Measurements from ENCODE around the gene MAGI1. TPM values are rescaled to one million over a fixed set of nuclear protein-coding genes. Genes with fewer than 3 reads are reported as not detected.

MAGI1 gene
- total and polyA plus RNA-seq, 4 donors, result 5.0 to 69.2 (median 28.5) TPM

DNA sequence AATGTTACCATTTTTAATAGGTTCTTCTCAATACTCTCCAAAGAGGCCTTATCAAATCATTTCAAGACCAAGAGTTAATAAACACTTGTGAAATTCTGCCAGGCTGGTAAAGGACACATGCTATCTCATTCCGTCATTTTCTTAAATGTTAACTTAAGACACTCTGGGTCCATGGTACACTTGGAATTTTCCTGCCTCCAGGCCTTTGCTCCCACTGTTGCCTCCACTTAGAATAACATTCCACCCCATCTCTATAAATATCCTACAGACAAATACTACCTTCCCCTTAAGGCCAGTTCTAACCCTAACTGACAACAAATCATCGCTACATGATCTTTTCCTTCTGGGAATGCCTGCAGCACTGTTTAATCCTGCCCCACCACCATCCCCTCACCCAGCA lies 24.1 kb downstream of the MAGI1 start:
- ATAC-seq (ENCODE audit: low FRiP score) (no peak), DNase-seq (no peak)
- H3K4me1 ChIP-seq (ENCODE audit: control insufficient read depth in 1 of 2, insufficient read depth in 2 of 2, low read length in 2 of 2), result no peaks in the 10 kb centered on the region
- H3K36me3 ChIP-seq (ENCODE audit: control insufficient read depth in 1 of 2, insufficient read depth in 2 of 2, low read length in 1 of 2), result no peaks in the 10 kb centered on the region
- intact Hi-C loops (cut with DNase I), result no loop called here
- 19 to 28% methylated on average over 2 of the region's 2 CpGs for WGBS, 2 donors
- H3K27me3 ChIP-seq (ENCODE audit: control insufficient read depth in 1 of 2, insufficient read depth in 2 of 2, low read length in 1 of 2), result no peaks in the 10 kb centered on the region
- H3K27ac ChIP-seq (ENCODE audit: low read depth in 1 of 2, low read length in 2 of 2), result no peak overlapping the region
- H3K9me3 ChIP-seq (ENCODE audit: control insufficient read depth, low read length), result no peaks in the 10 kb centered on the region
- no peak overlapping the region for H3K4me3 ChIP-seq (ENCODE audit: low read length in 2 of 2)

- Histone ChIP-seq H3K36me3 (ENCODE audit: control insufficient read depth in 1 of 2, insufficient read depth in 2 of 2, low read length in 1 of 2) (no peaks in the 10 kb centered on the region), H3K27ac (ENCODE audit: low read depth in 1 of 2, low read length in 2 of 2) (no peak overlapping the region), H3K4me3 (ENCODE audit: low read length in 2 of 2) (no peak overlapping the region), H3K9me3 (ENCODE audit: control insufficient read depth, low read length) (no peaks in the 10 kb centered on the region), H3K4me1 (ENCODE audit: control insufficient read depth in 1 of 2, insufficient read depth in 2 of 2, low read length in 2 of 2) (no peaks in the 10 kb centered on the region), H3K27me3 (ENCODE audit: control insufficient read depth in 1 of 2, insufficient read depth in 2 of 2, low read length in 1 of 2) (no peaks in the 10 kb centered on the region)
- 84 to 97% methylated on average over 2 of the region's 2 CpGs for WGBS, 2 donors
- no peak for DNase-seq
- intact Hi-C loops (cut with DNase I), result no loop called here
- ATAC-seq (ENCODE audit: low FRiP score), result no peak
These were observed 24.7 kb downstream of the MAGI1 start for GRCh38 chr3:66014056-66014455.

DNA sequence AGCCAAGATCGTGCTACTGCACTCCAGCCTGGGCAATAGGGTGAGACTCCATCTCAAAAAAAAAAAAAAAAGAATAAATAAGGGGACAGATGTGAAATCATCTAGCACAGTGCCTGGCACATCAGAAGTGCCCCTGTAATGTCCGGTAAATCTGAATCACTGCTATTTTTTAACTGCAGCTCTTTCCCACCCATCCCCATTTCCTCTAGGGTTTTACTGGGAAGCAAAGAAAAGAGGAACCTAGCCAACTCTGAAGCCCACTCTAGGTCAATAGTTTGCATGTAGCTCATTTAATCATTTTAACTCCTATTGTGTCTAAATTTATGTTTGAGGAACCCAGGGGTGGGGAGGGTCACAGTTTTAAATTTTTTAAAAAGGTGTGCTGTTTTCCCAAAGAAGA lies 26.0 kb downstream of the MAGI1 start:
- WGBS, 2 donors, result 82 to 89% methylated on average over 2 of the region's 2 CpGs
- ATAC-seq (ENCODE audit: low FRiP score) (no peak), DNase-seq (no peak)
- H3K4me3 ChIP-seq (ENCODE audit: low read length in 2 of 2), result no peak overlapping the region
- no peak overlapping the region for H3K27ac ChIP-seq (ENCODE audit: low read depth in 1 of 2, low read length in 2 of 2)
- H3K27me3 ChIP-seq (ENCODE audit: control insufficient read depth in 1 of 2, insufficient read depth in 2 of 2, low read length in 1 of 2), result no peaks in the 10 kb centered on the region
- H3K4me1 ChIP-seq (ENCODE audit: control insufficient read depth in 1 of 2, insufficient read depth in 2 of 2, low read length in 2 of 2), result no peaks in the 10 kb centered on the region
- intact Hi-C loops (cut with DNase I), result no loop called here
- H3K36me3 ChIP-seq (ENCODE audit: control insufficient read depth in 1 of 2, insufficient read depth in 2 of 2, low read length in 1 of 2), result no peaks in the 10 kb centered on the region
- H3K9me3 ChIP-seq (ENCODE audit: control insufficient read depth, low read length), result no peaks in the 10 kb centered on the region

DNA sequence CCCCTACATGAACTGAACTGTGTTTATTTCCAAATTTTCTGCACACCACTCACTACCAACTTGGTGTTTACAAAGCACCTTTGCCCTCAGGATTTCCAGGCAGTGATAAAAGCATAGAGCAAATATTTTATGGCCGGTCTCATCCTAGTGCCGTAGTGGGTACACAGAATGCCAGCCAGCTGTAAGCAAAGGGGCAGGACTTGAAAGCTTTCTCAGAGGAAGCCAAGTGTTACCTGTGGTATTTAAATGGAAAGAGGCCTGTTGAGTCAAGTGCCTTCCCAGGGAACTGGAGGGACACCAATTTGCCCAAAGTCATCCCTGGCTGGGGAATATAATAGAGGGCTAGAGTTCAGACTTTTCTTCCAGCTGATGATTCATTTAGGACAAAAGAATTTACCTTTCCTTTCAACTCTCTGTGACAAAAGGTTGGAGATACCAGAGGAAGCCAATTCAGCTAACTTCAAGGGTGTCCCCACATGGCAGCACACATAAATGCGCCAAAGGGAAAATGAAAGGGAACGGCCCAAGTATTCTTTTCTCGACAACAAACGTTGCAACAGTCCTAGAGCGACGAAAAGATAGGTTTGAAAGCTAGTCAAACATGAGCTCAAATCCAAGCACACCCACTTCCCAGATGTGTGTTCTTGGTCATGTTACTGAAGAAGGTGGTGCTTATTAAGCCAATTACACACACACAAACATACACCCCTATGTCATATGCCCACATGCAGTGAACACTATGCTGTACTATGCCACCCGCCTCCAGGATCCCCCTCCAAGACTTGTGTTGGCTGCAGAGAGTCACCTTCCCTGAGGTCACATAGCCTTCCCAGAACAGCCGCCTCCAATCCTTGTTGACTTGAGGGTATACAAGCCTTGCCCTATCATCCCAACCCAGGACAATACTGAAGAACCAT lies 27.7 kb downstream of the MAGI1 start:
- ATAC-seq (ENCODE audit: low FRiP score) (no peak), DNase-seq (no peak)
- Histone ChIP-seq H3K27ac (ENCODE audit: low read depth in 1 of 2, low read length in 2 of 2) (no peak overlapping the region), H3K36me3 (ENCODE audit: control insufficient read depth in 1 of 2, insufficient read depth in 2 of 2, low read length in 1 of 2) (no peaks in the 10 kb centered on the region), H3K9me3 (ENCODE audit: control insufficient read depth, low read length) (no peaks in the 10 kb centered on the region), H3K27me3 (ENCODE audit: control insufficient read depth in 1 of 2, insufficient read depth in 2 of 2, low read length in 1 of 2) (no peaks in the 10 kb centered on the region), H3K4me1 (ENCODE audit: control insufficient read depth in 1 of 2, insufficient read depth in 2 of 2, low read length in 2 of 2) (no peaks in the 10 kb centered on the region), H3K4me3 (ENCODE audit: low read length in 2 of 2) (no peak overlapping the region)
- intact Hi-C loops (cut with DNase I), result no loop called here
- 89 to 94% methylated on average over 10 of the region's 10 CpGs for WGBS, 2 donors

GRCh38 chr3:66010348-66010738 lies 28.4 kb downstream of the MAGI1 start:
- no peak for ATAC-seq (ENCODE audit: low FRiP score)

DNA sequence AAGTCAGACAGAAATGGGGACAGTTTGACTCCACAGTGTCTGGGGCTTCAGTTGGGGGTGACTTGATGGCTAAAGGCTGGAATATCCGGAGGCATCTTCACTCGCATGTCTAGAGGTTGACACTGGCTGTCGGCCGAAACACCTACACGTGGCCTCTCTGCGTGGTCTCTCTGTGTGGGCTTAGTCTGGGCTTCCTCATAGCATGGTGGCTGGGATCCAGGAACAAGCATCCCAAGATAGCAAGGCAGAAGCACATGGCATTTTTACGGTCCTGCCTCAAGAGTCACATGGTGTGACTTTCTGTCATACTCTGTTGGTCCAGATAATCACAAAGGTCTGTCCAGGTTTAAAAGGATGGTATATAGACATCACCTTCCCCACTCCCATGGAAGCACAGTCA lies 34.5 kb downstream of the MAGI1 start:
- Histone ChIP-seq H3K4me1 (ENCODE audit: control insufficient read depth in 1 of 2, insufficient read depth in 2 of 2, low read length in 2 of 2) (peaks cover 0 to 1% of the 10 kb centered on the region in 2 donors), H3K4me3 (ENCODE audit: low read length in 2 of 2) (no peak overlapping the region), H3K9me3 (ENCODE audit: control insufficient read depth, low read length) (no peaks in the 10 kb centered on the region), H3K27ac (ENCODE audit: low read depth in 1 of 2, low read length in 2 of 2) (no peak overlapping the region), H3K27me3 (ENCODE audit: control insufficient read depth in 1 of 2, insufficient read depth in 2 of 2, low read length in 1 of 2) (no peaks in the 10 kb centered on the region), H3K36me3 (ENCODE audit: control insufficient read depth in 1 of 2, insufficient read depth in 2 of 2, low read length in 1 of 2) (no peaks in the 10 kb centered on the region)
- ATAC-seq (ENCODE audit: low FRiP score) (no peak), DNase-seq (no peak)
- intact Hi-C loops (cut with DNase I), result no loop called here
- 67 to 71% methylated on average over 7 of the region's 7 CpGs for WGBS, 2 donors

More at GRCh38 chr3:66010348-66010738, 28.4 kb downstream of the MAGI1 start:
- 82 to 89% methylated on average over 4 of the region's 4 CpGs for WGBS, 2 donors
- no peaks in the 10 kb centered on the region for H3K9me3 ChIP-seq (ENCODE audit: control insufficient read depth, low read length)
- H3K27me3 ChIP-seq (ENCODE audit: control insufficient read depth in 1 of 2, insufficient read depth in 2 of 2, low read length in 1 of 2), result no peaks in the 10 kb centered on the region
- peaks cover 0 to 1% of the 10 kb centered on the region in 2 donors for H3K4me1 ChIP-seq (ENCODE audit: control insufficient read depth in 1 of 2, insufficient read depth in 2 of 2, low read length in 2 of 2)
- H3K4me3 ChIP-seq (ENCODE audit: low read length in 2 of 2), result no peak overlapping the region
- no peak for DNase-seq
- no peak overlapping the region for H3K27ac ChIP-seq (ENCODE audit: low read depth in 1 of 2, low read length in 2 of 2)
- H3K36me3 ChIP-seq (ENCODE audit: control insufficient read depth in 1 of 2, insufficient read depth in 2 of 2, low read length in 1 of 2), result no peaks in the 10 kb centered on the region
- intact Hi-C loops (cut with DNase I), result no loop called here

DNA sequence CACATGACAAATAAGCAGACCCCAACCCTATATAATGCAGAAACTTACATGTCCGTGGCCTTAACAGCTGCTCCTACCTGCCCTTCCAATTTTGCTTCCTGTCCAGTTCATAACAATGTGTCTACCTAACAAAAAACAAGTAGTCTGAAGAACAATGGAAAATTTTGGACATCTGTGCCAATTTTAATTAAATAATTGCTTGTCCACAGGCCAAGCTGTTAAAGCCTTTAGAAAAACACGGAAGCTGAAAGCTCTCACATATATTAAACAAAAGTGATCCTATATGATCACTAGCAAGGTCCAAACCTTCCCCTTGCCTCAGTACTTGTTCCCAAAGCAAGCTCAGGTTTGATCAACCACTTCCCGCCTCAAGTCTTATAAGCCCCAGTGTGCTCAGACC lies 37.1 kb downstream of the MAGI1 start:
- H3K4me3 ChIP-seq (ENCODE audit: low read length in 2 of 2), result no peak overlapping the region
- DNase-seq, result no peak
- no peak for ATAC-seq (ENCODE audit: low FRiP score)
- H3K27ac ChIP-seq (ENCODE audit: low read depth in 1 of 2, low read length in 2 of 2), result no peak overlapping the region
- 88 to 94% methylated on average over 3 of the region's 3 CpGs for WGBS, 2 donors
- H3K4me1 ChIP-seq (ENCODE audit: control insufficient read depth in 1 of 2, insufficient read depth in 2 of 2, low read length in 2 of 2), result peaks cover 2 to 3% of the 10 kb centered on the region in 2 donors
- no peaks in the 10 kb centered on the region for H3K36me3 ChIP-seq (ENCODE audit: control insufficient read depth in 1 of 2, insufficient read depth in 2 of 2, low read length in 1 of 2)
- H3K27me3 ChIP-seq (ENCODE audit: control insufficient read depth in 1 of 2, insufficient read depth in 2 of 2, low read length in 1 of 2), result no peaks in the 10 kb centered on the region
- intact Hi-C loops (cut with DNase I), result no loop called here
- no peaks in the 10 kb centered on the region for H3K9me3 ChIP-seq (ENCODE audit: control insufficient read depth, low read length)

DNA sequence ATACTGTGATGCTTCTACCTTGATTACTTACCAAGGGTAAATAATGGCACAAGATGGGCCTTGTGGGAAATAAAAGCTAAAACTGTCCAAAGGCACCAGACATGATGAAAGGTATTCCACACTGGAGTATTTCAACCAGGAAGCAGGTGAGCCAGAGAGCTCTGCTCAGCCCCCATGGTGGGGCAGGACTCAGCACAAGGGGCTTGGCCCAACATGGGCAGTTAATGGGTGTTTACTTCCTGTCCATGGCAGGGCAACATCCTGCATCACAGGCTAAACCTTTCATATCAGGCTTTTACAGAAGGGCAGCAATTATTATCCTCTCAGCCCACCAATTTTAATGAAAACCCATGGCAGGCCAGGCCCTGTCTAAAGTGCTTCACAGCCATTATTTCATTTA lies 38.2 kb downstream of the MAGI1 start:
- no peaks in the 10 kb centered on the region for H3K27me3 ChIP-seq (ENCODE audit: control insufficient read depth in 1 of 2, insufficient read depth in 2 of 2, low read length in 1 of 2)
- H3K27ac ChIP-seq (ENCODE audit: low read depth in 1 of 2, low read length in 2 of 2), result no peak overlapping the region
- H3K9me3 ChIP-seq (ENCODE audit: control insufficient read depth, low read length), result no peaks in the 10 kb centered on the region
- H3K36me3 ChIP-seq (ENCODE audit: control insufficient read depth in 1 of 2, insufficient read depth in 2 of 2, low read length in 1 of 2), result no peaks in the 10 kb centered on the region
- intact Hi-C loops (cut with DNase I), result no loop called here
- no peak overlapping the region for H3K4me3 ChIP-seq (ENCODE audit: low read length in 2 of 2)
- ATAC-seq (ENCODE audit: low FRiP score) (no peak), DNase-seq (no peak)
- H3K4me1 ChIP-seq (ENCODE audit: control insufficient read depth in 1 of 2, insufficient read depth in 2 of 2, low read length in 2 of 2), result peaks cover 2 to 4% of the 10 kb centered on the region in 2 donors

DNA sequence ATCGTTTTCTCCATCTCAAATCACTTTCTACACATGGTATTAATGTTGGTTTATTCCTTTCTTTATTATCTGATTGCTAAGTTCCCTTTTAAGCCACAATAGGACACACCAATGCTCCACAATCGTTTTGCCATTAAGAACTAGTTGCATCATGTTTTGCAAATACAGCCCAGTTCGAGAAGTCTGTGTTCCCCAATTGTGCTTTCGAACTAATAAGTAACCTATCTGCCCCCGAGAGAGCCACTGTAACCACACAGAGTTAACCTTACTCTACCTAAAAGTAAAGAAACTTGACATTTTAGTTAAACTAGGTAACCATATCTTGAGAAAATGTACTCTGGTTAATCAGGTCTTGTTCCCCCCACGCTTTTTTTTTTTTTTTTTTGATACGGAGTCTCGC lies 39.1 kb downstream of the MAGI1 start:
- intact Hi-C loops (cut with DNase I), result no loop called here

More for the DNA sequence above, 39.1 kb downstream of the MAGI1 start:
- Histone ChIP-seq H3K36me3 (ENCODE audit: control insufficient read depth in 1 of 2, insufficient read depth in 2 of 2, low read length in 1 of 2) (no peaks in the 10 kb centered on the region), H3K4me1 (ENCODE audit: control insufficient read depth in 1 of 2, insufficient read depth in 2 of 2, low read length in 2 of 2) (peaks cover 2 to 4% of the 10 kb centered on the region in 2 donors), H3K9me3 (ENCODE audit: control insufficient read depth, low read length) (no peaks in the 10 kb centered on the region), H3K27me3 (ENCODE audit: control insufficient read depth in 1 of 2, insufficient read depth in 2 of 2, low read length in 1 of 2) (no peaks in the 10 kb centered on the region), H3K27ac (ENCODE audit: low read depth in 1 of 2, low read length in 2 of 2) (no peak overlapping the region), H3K4me3 (ENCODE audit: low read length in 2 of 2) (no peak overlapping the region)
- DNase-seq, result no peak
- WGBS, 2 donors, result 91 to 92% methylated on average over 8 of the region's 8 CpGs
- no peak for ATAC-seq (ENCODE audit: low FRiP score)
